ENCODE measurements around the gene TMEM191B. TPM values are rescaled to one million over a fixed set of nuclear protein-coding genes. Genes with fewer than 3 reads are reported as not detected.

The TMEM191B gene
- total RNA-seq, 2 experiments from 2014 or later: 2.4 to 4.3 TPM

Other genes starting within 250 kb of the TMEM191B start
- 0.98 TPM in 1 of 2 replicates, not detected in the other for gene GGTLC3, start 9.6 kb upstream of the TMEM191B start, total RNA-seq (2014; rRNA removed; shearing (Covaris generic))
- gene GGTLC3, start 9.6 kb upstream of the TMEM191B start, total RNA-seq (2022): not detected in 2 replicates
- 1.3 and 1.8 TPM in 2 replicates for gene RIMBP3, start 84.1 kb downstream of the TMEM191B start, total RNA-seq (2014; rRNA removed; shearing (Covaris generic))
- gene RIMBP3, start 84.1 kb downstream of the TMEM191B start, total RNA-seq (2022): 1.8 and 2.1 TPM in 2 replicates